ENCODE results near the gene SLC16A7.
"Not testable (repeated sequence)": the region's sequence is repeated elsewhere in the genome, so short reads cannot be mapped to it uniquely, and the experiment has no call there.

Gene SLC16A7, protein sequence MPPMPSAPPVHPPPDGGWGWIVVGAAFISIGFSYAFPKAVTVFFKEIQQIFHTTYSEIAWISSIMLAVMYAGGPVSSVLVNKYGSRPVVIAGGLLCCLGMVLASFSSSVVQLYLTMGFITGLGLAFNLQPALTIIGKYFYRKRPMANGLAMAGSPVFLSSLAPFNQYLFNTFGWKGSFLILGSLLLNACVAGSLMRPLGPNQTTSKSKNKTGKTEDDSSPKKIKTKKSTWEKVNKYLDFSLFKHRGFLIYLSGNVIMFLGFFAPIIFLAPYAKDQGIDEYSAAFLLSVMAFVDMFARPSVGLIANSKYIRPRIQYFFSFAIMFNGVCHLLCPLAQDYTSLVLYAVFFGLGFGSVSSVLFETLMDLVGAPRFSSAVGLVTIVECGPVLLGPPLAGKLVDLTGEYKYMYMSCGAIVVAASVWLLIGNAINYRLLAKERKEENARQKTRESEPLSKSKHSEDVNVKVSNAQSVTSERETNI

DNA sequence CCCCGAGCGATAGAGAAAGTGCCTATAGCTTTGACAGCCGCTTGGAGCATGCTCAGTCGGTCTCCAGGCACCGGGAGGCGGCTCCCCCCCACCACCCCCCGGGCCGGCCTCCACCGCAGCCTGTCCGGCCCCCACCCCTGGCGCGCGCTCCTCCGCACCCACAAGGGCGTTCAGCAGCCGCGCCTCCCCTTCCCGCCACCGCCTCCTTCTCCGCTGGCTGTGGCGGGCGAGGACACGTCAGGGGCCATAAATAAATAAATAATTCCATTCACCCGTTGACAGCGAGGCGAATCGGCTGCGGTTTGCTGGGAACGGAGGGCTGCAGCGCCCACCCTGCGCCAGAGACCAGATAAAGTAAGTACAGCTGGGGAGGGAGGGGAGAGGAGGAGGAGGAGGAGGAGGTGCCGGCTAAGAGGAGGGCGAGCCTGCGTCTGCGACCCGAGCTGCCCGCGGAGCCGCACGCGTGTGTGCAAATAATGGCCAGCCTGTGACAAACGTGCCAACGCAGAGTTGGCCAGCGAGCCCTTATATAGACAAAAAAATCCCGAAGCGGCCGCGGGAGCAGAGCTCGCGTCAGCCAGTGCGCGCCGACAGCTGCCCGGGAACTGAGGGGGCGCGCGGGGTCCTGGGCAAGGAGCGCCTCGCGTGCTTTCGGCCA, at the start of gene SLC16A7:
SLC16A7 (plus strand) TSS at position 147 of the 658 bp plus-strand sequence. CDS start 108,773 bp downstream, outside the sequence.
- peak; percentile 63 to 69 for DNase-seq (ENCODE audit: low read depth in 2 of 2)

DNA sequence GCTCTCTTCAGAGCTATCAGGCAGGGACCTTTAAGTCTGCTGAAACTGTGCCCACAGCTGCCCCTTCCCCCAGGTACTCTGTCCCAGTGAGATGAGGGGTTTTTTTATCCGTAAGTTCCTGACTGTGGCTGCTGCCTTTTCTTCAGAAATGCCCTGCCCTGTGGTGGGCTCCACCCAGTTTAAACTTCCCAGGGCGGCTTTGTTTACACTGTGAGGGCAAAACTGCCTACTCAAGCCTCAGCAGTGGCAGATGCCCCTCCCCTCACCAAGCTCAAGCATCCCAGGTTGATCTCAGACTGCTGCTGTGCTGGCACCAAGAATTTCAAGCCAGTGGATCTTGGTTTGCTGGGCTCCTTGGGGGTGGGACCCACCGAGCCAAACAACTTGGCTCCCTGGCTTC, 46.9 kb upstream of the SLC16A7 start:
- DNase-seq (ENCODE audit: low read depth in 2 of 2) = no peak

DNA sequence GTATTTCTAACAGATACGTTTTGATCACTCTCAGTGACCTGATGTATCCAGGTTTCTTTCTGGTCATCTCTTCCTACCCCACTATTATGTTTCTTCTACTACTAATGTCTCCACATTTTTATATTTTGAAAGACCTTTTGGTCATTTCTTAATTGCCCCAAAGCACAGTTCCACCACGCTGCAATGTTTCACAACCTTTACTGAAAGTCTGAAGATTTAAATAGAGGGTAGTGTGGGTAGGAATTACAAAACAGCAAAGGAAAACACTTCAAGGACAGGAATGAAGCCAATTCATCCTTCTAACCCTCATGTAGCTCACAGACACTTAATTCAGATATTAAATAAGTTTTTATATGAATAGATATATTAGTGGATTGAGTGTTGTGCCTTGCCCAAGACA, 36.1 kb upstream of the SLC16A7 start:
- DNase-seq (ENCODE audit: low read depth in 2 of 2) = no peak

DNA sequence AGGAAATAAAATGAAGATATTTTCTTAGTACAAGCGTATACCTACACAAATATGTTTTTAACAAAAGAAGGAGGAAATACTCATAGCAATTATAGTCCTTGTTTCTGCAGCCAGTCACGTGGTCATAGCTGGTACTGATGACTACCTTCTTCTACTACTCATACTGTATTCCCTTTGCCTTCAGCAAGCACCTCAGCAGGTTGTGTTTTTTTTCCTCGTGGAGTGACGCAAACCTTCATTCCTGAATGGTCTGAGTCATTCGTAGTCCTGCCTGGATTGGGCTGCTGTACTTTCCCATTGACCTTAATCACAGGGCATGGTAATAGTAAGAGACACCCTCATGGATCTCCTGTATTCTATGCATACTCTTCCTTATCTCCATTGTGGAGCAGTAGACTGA, 25.7 kb upstream of the SLC16A7 start:
- DNase-seq (ENCODE audit: low read depth in 2 of 2) = no peak

DNA sequence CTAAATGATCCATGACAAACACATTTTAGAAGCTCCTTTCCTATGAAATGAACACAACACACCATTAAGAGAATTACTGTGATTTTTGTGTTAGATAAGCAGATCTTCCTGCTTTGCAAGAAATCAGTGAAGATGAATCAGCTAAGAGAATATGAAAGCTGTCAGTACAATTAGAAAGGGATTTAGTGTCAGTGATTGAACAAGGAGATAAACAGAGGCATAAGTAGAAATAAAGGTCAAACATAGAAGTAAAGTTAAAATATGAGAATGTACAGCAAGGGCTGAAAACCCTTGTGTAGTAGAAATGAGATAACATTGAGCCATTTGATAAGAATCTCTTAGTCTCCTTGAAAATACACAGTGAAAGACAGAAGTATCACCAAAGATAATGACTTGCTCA, 21.4 kb upstream of the SLC16A7 start:
- DNase-seq (ENCODE audit: low read depth in 2 of 2) = no peak

DNA sequence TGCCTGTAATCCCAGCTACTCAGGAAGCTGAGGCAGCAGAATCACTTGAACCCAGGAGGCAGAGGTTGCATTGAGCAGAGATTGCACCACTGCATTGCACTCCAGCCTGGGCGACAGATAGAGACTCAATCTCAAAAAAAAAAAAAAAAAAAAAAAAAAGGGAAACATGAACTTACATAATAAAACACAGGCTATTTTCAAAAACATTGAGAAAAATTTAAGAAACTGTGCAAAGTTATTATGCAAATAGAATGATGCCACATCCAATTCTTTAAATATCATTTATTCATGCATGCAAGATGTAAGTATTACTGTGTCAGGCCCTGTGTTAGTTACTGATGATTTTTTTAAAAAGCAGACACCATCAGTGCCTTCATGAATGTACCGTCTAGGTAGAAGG, 20.0 kb upstream of the SLC16A7 start:
- no peak for DNase-seq (ENCODE audit: low read depth in 2 of 2)

DNA sequence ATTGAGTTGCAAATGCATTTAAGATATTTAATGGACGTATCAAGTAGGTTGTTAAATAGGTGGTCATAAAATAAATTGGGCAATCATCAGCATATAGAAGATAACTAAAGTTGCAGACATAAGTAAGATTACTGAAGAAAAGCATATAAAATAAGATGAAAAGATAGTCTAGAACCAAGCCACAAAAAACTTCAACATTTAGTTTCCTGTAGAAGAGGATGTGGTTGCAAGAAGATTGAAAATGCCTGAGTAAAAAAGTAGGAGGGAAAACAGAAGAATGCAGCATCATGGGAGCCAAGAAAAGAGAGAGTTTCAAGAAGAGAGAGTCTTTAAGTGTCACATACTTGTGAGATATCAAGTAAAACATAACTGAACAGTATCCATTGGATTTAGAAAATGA, 17.6 kb upstream of the SLC16A7 start:
- DNase-seq (ENCODE audit: low read depth in 2 of 2) = no peak

DNA sequence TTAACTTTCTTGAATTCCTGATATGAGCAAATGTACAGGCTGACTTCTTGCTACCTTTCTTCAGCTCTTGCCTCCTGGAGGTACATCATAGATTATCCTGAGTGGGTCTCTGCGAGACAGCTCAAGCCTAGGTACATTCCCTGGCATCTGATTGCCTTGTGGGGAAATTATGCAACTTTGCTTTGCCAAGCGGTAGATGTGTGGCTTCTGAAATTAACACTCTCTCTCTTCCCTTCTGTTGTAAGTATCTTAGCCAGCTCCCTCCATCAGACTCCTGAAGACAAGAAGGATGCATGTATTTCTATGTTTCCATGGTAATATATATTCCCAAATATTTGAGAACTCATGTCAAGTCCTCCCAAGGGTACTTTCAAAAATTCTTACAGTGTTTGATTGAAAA, 16.2 kb upstream of the SLC16A7 start:
- DNase-seq (ENCODE audit: low read depth in 2 of 2) = no peak

DNA sequence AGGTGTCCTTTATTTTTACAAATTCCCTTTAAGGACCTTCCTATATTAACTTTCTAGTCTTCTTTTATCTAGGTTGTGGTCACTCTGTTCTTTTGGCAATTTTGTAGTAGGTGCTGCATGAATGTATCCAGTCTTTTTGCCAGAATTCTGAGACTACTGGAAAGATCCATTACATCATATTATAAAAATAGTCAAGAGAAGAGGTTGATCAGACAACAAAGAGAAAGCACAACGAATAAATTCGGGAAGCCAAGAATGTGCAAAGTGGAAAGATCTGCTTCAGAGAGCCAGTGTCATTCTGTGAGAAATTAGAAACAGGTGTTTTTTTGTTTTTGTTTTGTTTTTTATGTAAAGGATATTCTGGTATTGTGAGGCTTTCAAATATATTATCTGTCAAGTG, 15.8 kb upstream of the SLC16A7 start:
- no peak for DNase-seq (ENCODE audit: low read depth in 2 of 2)

DNA sequence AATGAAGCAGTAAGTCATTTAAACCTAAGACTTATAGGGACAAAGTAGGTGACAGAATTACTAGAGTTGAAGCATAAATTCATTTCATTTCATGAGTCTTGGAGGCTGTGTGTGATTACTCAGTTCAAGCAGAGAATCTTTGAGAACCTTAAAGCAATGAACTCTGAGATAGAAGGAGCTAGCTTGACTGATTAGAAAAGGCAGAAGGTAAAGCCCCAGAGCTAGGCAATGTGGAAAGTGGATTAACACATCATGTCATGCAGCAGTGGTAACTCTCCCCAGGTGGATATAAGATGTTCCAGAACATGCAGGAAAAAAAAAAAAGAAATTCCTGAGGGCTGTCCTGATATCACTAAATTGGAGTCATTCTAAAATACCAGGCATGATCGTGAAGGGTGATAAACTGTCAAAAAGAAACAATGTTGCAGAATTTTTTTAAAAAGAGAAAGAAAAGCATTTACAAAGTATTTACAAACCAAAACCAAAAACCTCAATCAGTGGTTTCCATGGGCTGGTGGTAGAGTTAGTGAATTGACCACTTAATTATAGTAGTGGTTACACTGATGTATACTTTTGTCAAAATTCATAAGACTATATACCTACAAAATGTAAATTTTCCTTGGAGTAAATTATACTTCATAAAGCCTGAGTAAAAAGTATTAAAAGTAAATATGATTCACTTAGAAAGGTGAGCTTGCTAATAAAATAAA, 12.7 kb upstream of the SLC16A7 start:
- no peak for DNase-seq (ENCODE audit: low read depth in 2 of 2)

DNA sequence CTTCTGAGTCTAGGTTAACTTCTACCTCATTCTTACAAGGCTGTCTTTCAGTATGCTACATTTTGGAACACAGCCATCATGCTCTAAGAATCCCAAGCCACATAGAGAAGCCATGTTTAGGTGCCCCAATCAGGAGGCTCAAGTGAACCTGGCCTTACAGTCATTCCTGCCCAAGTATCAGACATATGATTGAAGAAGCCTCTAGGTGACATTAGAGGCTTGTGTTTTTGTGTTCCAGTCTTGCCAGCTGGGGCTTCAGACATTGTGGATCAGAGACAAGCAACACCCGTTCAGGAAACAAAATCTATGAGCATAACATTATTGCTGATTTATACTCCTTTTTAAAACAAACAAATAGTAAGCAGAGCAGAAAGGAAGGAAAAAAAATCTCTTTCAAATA, 8.1 kb upstream of the SLC16A7 start:
- DNase-seq (ENCODE audit: low read depth in 2 of 2) = no peak

DNA sequence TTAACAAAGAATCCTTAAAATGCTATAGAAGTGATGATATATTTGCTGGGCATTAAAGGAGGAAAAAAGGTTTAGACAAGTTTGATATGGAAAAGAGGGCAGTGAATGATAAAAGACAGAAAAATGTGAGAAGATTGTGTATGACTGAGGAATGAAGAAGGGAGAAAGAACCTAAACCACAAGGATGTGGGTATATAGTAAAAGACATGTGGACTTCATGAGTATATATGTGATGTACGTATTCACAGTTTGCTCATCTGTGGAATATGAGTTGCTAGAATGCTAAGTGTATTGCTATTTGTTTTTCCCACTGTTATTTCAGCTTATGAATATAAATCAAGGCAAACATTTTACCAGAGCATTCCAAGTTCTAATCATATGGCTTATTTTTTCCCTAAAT, 2.1 kb upstream of the SLC16A7 start:
- no peak for DNase-seq (ENCODE audit: low read depth in 2 of 2)

DNA sequence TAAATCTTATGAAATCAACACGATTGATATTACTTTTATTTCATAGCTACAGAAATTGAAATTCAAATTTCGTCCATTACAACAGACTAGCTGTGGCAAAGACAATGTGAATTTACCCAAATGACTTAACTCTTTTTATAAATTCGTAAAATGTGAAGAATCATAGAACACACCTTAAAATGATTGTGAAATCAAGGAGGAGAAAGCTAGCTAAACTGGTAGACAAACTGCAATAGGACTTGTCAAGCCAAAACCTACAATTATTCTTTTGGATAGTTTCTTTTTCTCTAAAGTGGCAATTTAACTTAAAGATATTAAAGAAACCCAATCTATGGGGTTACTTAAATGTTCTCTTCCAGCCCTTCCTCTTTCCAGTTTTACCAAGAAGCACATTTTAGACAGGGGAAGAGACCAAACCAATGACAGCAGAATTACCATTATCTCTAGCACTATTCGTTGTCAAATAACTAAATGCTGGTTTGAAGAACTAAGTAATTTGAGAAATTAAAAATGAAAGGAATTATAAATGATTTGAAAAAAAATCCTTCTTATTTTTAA, 807 bp upstream of the SLC16A7 start:
- DNase-seq (ENCODE audit: low read depth in 2 of 2) = no peak

DNA sequence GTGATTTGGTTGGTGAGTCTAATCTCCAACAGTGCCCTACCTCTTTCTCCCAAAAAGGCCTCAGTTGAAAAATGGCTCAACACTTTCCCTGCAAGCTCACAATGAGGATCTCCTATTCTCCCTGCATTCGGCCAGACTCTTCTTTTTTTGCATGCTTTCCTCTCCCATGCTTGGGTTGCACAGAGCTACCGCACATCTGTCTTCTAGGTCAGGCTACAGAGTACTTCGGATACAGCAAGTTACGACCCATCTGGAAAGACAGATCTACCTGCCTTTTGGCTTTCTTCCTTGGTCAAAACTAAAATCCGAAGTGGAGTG, 305 bp upstream of the SLC16A7 start:
- no peak for DNase-seq (ENCODE audit: low read depth in 2 of 2)

DNA sequence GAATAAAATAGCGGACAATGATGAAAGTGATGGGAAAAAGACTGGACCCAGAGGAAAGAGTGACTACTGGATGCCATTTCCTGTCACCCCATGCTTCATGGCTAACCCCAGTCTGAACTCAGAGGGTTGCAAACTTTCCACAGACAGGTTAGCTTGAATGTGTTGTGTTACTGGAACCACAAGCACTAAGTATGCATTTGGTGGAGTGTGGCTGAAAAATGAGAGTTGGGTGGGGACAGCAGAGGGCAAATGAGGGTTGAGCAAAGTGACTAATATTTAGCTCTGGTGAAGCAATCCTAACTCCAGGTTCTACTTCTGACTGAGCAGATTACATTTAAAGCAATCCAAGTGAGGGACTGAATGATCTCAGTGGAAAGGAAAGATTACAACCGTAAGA, 1.6 kb downstream of the SLC16A7 start:
- peak; percentile 23 to 27 for DNase-seq (ENCODE audit: low read depth in 2 of 2)

DNA sequence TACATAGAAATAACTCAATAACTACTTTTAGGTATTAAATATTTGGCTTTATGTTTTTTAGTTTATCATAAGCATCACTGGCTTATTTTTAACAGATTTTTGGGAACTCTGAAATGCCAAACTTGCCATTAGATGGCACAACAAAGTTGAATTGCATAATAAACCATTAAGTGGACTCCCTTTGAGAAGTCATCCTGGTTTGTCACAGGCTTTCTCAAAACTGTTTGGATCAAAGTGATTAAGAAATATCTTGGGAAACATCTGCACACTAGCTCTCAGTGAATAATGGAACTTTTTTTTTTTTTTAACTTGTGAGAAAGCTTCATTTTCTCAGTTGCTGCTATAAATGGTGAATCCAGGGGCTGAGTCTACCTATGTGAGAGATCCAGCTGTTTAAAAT, 4.3 kb downstream of the SLC16A7 start:
- DNase-seq (ENCODE audit: low read depth in 2 of 2) = no peak

DNA sequence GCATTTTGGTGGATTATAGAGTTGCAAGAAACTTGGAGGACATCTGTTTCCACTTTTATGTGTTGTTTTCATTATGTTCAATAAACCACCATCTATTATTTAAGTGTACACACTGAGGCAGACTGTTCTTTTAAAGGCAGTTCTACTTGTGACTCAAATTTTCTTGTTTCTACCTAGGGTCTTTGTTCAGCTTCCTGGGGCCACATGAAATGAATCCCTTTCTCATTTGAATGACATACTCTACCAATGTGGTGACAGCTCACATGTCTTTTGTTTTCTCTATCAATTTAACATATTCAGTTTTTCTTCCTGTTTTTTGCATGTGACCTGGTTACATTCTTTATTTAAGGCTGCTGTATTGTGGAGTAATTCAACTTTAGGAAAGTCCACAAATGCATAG, 7.9 kb downstream of the SLC16A7 start:
- DNase-seq (ENCODE audit: low read depth in 2 of 2) = no peak

DNA sequence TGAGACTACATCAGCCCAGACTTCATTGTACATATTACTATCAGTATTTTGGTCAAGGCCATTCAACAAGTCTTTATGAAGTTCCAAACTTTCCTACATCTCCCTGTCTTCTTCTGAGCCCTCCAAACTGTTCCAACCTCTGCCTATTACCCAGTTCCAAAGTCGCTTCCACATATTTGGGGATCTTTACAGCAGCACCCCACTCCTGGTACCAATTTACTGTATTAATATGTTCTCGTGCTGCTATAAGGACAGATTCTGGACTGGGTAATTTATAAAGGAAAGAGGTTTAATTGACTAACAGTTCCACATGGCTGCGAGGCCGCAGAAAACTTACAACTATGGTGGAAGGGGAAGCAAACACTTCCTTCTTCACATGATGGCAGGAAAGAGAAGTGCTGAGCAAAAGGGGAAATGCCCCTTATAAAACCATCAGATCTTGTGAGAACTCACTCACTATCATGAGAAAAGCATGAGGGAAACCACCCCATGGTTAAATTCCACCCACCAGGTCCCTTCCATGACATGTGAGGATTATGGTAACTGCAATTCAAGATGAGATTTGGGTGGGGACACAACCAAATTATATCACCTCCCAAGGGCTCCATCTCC, 17.1 kb downstream of the SLC16A7 start:
- DNase-seq (ENCODE audit: low read depth in 2 of 2) = not testable (repeated sequence)

DNA sequence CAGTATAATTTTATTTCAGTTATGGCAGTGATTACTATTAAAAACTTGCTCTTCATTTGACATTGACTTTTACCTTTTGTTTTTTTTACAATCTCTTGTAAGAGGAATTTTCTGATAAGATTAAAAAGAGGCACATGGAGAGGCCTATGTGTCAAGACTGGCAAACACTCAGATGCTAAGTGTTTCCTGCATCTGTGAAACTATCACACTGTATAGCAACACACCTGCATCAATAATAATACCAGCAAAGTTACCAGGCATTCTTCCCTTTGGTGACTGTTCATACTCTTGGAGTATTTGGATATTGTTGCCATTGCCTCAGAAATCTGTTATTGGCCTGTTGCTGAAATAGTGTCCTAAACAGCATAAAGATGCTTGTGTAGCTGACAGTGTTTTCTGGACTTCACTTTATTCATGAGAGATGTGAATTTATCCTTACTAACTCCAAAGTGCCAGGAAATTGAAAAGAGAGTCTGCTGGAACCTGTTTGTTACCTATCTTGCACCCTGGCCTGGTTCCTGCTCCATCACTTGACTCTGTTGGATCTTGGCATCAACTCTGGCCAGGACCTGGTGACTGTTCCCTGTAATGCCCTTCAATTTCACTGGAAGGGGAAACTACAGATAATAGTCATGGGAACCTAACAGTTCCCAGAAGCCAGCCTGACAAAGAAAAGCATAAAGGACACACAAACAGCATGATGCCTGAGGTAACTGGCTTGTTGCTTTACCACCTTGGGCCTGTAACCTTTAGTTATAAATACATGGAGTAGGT, 19.8 kb downstream of the SLC16A7 start:
- no peak for DNase-seq (ENCODE audit: low read depth in 2 of 2)

DNA sequence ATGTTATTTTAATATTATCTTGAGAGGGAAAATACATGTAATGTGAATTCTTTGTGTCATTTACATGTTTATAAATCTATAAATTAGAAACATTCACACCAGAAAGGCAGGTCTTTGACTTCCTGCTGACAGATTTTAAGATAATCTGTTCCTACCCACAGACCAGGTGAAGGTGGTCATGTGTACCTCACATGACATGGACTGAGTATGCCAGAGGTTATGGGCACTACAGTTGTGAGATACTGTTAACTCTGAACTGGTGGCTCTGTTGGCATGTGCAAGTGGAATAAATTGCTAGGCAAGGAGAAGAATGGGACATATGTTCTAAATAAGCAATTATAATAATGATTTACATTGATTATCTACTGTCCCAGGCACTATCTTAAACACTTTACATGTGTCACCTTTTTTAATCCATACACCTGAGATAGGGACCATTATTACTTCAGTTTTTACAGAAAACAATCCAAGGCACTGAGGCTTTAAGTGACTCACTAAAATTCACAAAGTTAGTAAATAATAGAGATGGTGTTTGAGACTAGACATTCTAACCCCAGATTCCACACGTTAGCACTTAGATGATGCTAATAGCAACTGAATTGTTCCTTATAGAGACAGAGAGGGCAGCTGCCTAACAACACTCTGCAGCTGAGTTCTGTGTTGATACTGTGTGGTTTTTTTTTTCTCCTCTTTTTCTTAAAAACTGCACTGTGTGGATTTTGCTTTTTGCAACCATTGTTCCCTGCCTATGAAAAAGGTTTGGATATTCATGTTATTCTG, 23.8 kb downstream of the SLC16A7 start:
- no peak for DNase-seq (ENCODE audit: low read depth in 2 of 2)

DNA sequence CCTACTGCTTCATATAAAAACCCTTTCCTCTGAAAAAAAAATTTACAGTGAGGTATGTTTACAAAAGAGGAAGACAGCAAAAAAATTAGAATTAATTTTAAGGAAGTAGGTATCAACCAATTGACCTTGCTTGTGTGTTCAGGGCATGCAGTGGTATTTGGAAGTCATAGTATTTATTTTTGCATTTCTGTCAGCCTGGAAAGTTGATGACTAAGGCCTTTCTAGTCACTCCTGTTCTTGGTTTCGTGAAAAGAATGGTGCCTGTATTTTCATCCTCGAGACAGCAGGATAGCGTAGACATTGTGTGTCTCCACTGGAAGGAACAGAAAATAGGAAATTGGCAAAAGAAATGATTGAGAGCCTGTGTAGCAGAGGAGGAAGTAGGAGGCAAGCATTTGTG, 24.5 kb downstream of the SLC16A7 start:
- DNase-seq (ENCODE audit: low read depth in 2 of 2) = no peak
